ENCODE results near the gene EFCAB9.
"Not testable (repeated sequence)": the region's sequence is repeated elsewhere in the genome, so short reads cannot be mapped to it uniquely, and the experiment has no call there.

The EFCAB9 gene

GRCh38 chr5:172153695-172154094 lies 40.3 kb upstream of the EFCAB9 start:
- Histone ChIP-seq H3K27me3 (ENCODE audit: control insufficient read depth, insufficient read depth, low read length) (no peaks in the 10 kb centered on the region), H3K36me3 (ENCODE audit: control insufficient read depth, insufficient read depth, low read length) (no peaks in the 10 kb centered on the region), H3K9me3 (ENCODE audit: control insufficient read depth, low read length) (no peaks in the 10 kb centered on the region), H3K4me1 (ENCODE audit: control insufficient read depth, insufficient read depth, low read length) (peaks cover 8% of the 10 kb centered on the region), H3K4me3 (ENCODE audit: low read length) (no peak overlapping the region), H3K9ac (ENCODE audit: low read length) (no peak overlapping the region)

- H3K9ac ChIP-seq (ENCODE audit: low read length); H3K36me3 ChIP-seq (ENCODE audit: control insufficient read depth, insufficient read depth, low read length); H3K4me1 ChIP-seq (ENCODE audit: control insufficient read depth, insufficient read depth, low read length); H3K9me3 ChIP-seq (ENCODE audit: control insufficient read depth, low read length); H3K27me3 ChIP-seq (ENCODE audit: control insufficient read depth, insufficient read depth, low read length); H3K4me3 ChIP-seq (ENCODE audit: low read length): not testable (repeated sequence)
Observed at GRCh38 chr5:172155101-172155500, 38.9 kb upstream of the EFCAB9 start.

- Histone ChIP-seq H3K36me3 (ENCODE audit: control insufficient read depth, insufficient read depth, low read length) (no peaks in the 10 kb centered on the region), H3K9ac (ENCODE audit: low read length) (no peak overlapping the region), H3K4me3 (ENCODE audit: low read length) (no peak overlapping the region), H3K4me1 (ENCODE audit: control insufficient read depth, insufficient read depth, low read length) (no peaks in the 10 kb centered on the region), H3K27me3 (ENCODE audit: control insufficient read depth, insufficient read depth, low read length) (no peaks in the 10 kb centered on the region), H3K9me3 (ENCODE audit: control insufficient read depth, low read length) (no peaks in the 10 kb centered on the region)
Observed at GRCh38 chr5:172156541-172156994, 37.4 kb upstream of the EFCAB9 start.

GRCh38 chr5:172159016-172159415 lies 35.0 kb upstream of the EFCAB9 start:
- no peaks in the 10 kb centered on the region for H3K36me3 ChIP-seq (ENCODE audit: control insufficient read depth, insufficient read depth, low read length)
- H3K4me1 ChIP-seq (ENCODE audit: control insufficient read depth, insufficient read depth, low read length), result no peaks in the 10 kb centered on the region

GRCh38 chr5:172160506-172160905 lies 33.5 kb upstream of the EFCAB9 start:
- H3K4me1 ChIP-seq (ENCODE audit: control insufficient read depth, insufficient read depth, low read length), result peaks cover 10% of the 10 kb centered on the region
- H3K27me3 ChIP-seq (ENCODE audit: control insufficient read depth, insufficient read depth, low read length), result no peaks in the 10 kb centered on the region
- H3K36me3 ChIP-seq (ENCODE audit: control insufficient read depth, insufficient read depth, low read length), result no peaks in the 10 kb centered on the region
- no peak overlapping the region for H3K4me3 ChIP-seq (ENCODE audit: low read length)
- no peaks in the 10 kb centered on the region for H3K9me3 ChIP-seq (ENCODE audit: control insufficient read depth, low read length)
- H3K9ac ChIP-seq (ENCODE audit: low read length), result no peak overlapping the region

More at GRCh38 chr5:172159016-172159415, 35.0 kb upstream of the EFCAB9 start:
- Histone ChIP-seq H3K9ac (ENCODE audit: low read length) (no peak overlapping the region), H3K4me3 (ENCODE audit: low read length) (no peak overlapping the region), H3K9me3 (ENCODE audit: control insufficient read depth, low read length) (no peaks in the 10 kb centered on the region), H3K27me3 (ENCODE audit: control insufficient read depth, insufficient read depth, low read length) (no peaks in the 10 kb centered on the region)

GRCh38 chr5:172162323-172162986 lies 31.5 kb upstream of the EFCAB9 start:
- H3K9ac ChIP-seq (ENCODE audit: low read length), result no peak overlapping the region
- peaks cover 10% of the 10 kb centered on the region for H3K4me1 ChIP-seq (ENCODE audit: control insufficient read depth, insufficient read depth, low read length)

GRCh38 chr5:172162987-172163343 lies 31.0 kb upstream of the EFCAB9 start:
- Histone ChIP-seq H3K9ac (ENCODE audit: low read length) (no peak overlapping the region), H3K4me1 (ENCODE audit: control insufficient read depth, insufficient read depth, low read length) (peaks cover 13% of the 10 kb centered on the region), H3K4me3 (ENCODE audit: low read length) (no peak overlapping the region), H3K27me3 (ENCODE audit: control insufficient read depth, insufficient read depth, low read length) (no peaks in the 10 kb centered on the region), H3K36me3 (ENCODE audit: control insufficient read depth, insufficient read depth, low read length) (no peaks in the 10 kb centered on the region), H3K9me3 (ENCODE audit: control insufficient read depth, low read length) (no peaks in the 10 kb centered on the region)

More at GRCh38 chr5:172162323-172162986, 31.5 kb upstream of the EFCAB9 start:
- no peaks in the 10 kb centered on the region for H3K36me3 ChIP-seq (ENCODE audit: control insufficient read depth, insufficient read depth, low read length)
- no peak overlapping the region for H3K4me3 ChIP-seq (ENCODE audit: low read length)
- no peaks in the 10 kb centered on the region for H3K27me3 ChIP-seq (ENCODE audit: control insufficient read depth, insufficient read depth, low read length)
- H3K9me3 ChIP-seq (ENCODE audit: control insufficient read depth, low read length), result no peaks in the 10 kb centered on the region

GRCh38 chr5:172163346-172163745 lies 30.6 kb upstream of the EFCAB9 start:
- H3K9ac ChIP-seq (ENCODE audit: low read length), result no peak overlapping the region
- no peaks in the 10 kb centered on the region for H3K9me3 ChIP-seq (ENCODE audit: control insufficient read depth, low read length)
- no peak overlapping the region for H3K4me3 ChIP-seq (ENCODE audit: low read length)
- H3K36me3 ChIP-seq (ENCODE audit: control insufficient read depth, insufficient read depth, low read length), result no peaks in the 10 kb centered on the region
- no peaks in the 10 kb centered on the region for H3K27me3 ChIP-seq (ENCODE audit: control insufficient read depth, insufficient read depth, low read length)
- H3K4me1 ChIP-seq (ENCODE audit: control insufficient read depth, insufficient read depth, low read length), result peaks cover 15% of the 10 kb centered on the region

- H3K9ac ChIP-seq (ENCODE audit: low read length), result no peak overlapping the region
- no peaks in the 10 kb centered on the region for H3K9me3 ChIP-seq (ENCODE audit: control insufficient read depth, low read length)
- no peaks in the 10 kb centered on the region for H3K27me3 ChIP-seq (ENCODE audit: control insufficient read depth, insufficient read depth, low read length)
- no peak overlapping the region for H3K4me3 ChIP-seq (ENCODE audit: low read length)
- H3K4me1 ChIP-seq (ENCODE audit: control insufficient read depth, insufficient read depth, low read length), result peaks cover 15% of the 10 kb centered on the region
- H3K36me3 ChIP-seq (ENCODE audit: control insufficient read depth, insufficient read depth, low read length), result no peaks in the 10 kb centered on the region
Observed at GRCh38 chr5:172164769-172165212, 29.2 kb upstream of the EFCAB9 start.

GRCh38 chr5:172165465-172165864 lies 28.5 kb upstream of the EFCAB9 start:
- Histone ChIP-seq H3K9me3 (ENCODE audit: control insufficient read depth, low read length) (no peaks in the 10 kb centered on the region), H3K36me3 (ENCODE audit: control insufficient read depth, insufficient read depth, low read length) (no peaks in the 10 kb centered on the region), H3K9ac (ENCODE audit: low read length) (no peak overlapping the region), H3K27me3 (ENCODE audit: control insufficient read depth, insufficient read depth, low read length) (no peaks in the 10 kb centered on the region), H3K4me3 (ENCODE audit: low read length) (no peak overlapping the region), H3K4me1 (ENCODE audit: control insufficient read depth, insufficient read depth, low read length) (peaks cover 15% of the 10 kb centered on the region)

- no peaks in the 10 kb centered on the region for H3K27me3 ChIP-seq (ENCODE audit: control insufficient read depth, insufficient read depth, low read length)
- no peak overlapping the region for H3K9ac ChIP-seq (ENCODE audit: low read length)
- no peak overlapping the region for H3K4me3 ChIP-seq (ENCODE audit: low read length)
- H3K36me3 ChIP-seq (ENCODE audit: control insufficient read depth, insufficient read depth, low read length), result no peaks in the 10 kb centered on the region
- H3K4me1 ChIP-seq (ENCODE audit: control insufficient read depth, insufficient read depth, low read length), result peaks cover 15% of the 10 kb centered on the region
- no peaks in the 10 kb centered on the region for H3K9me3 ChIP-seq (ENCODE audit: control insufficient read depth, low read length)
Observed at GRCh38 chr5:172166030-172166826, 27.7 kb upstream of the EFCAB9 start.

- Histone ChIP-seq H3K4me3 (ENCODE audit: low read length) (no peak overlapping the region), H3K27me3 (ENCODE audit: control insufficient read depth, insufficient read depth, low read length) (no peaks in the 10 kb centered on the region), H3K4me1 (ENCODE audit: control insufficient read depth, insufficient read depth, low read length) (peaks cover 15% of the 10 kb centered on the region), H3K36me3 (ENCODE audit: control insufficient read depth, insufficient read depth, low read length) (no peaks in the 10 kb centered on the region), H3K9ac (ENCODE audit: low read length) (no peak overlapping the region), H3K9me3 (ENCODE audit: control insufficient read depth, low read length) (no peaks in the 10 kb centered on the region)
Observed at GRCh38 chr5:172167895-172168294, 26.1 kb upstream of the EFCAB9 start.

Data from mucosa of stomach (tissue), 1 donor.